ENCODE data around the gene EPHB2.

Gene EPHB2

GRCh38 chr1:22967833-22968232 lies 257.2 kb downstream of the EPHB2 start:
- TF ChIP-seq CTCF (IDR thresholded peaks at IDR 0.05; ENCODE audit: poor library complexity, severe bottlenecking): no peak
- peaks cover 5% of the 10 kb centered on the region for H3K4me1 ChIP-seq (ENCODE audit: insufficient read depth, poor library complexity, severe bottlenecking)
- H3K9me3 ChIP-seq (ENCODE audit: severe bottlenecking): no peaks in the 10 kb centered on the region
- no peaks in the 10 kb centered on the region for H3K36me3 ChIP-seq (ENCODE audit: low read depth)
- H3K27ac ChIP-seq (ENCODE audit: poor library complexity, severe bottlenecking): no peak overlapping the region
- H3K4me3 ChIP-seq (ENCODE audit: severe bottlenecking): no peak overlapping the region
- peaks cover 3% of the 10 kb centered on the region for H3K27me3 ChIP-seq (ENCODE audit: insufficient read depth, poor library complexity, severe bottlenecking)
- no peak for DNase-seq (ENCODE audit: low spot score)
- no peak for ATAC-seq (ENCODE audit: low read depth)

GRCh38 chr1:22969304-22969709 lies 258.7 kb downstream of the EPHB2 start:
- DNase-seq (ENCODE audit: low spot score) (no peak), ATAC-seq (ENCODE audit: low read depth) (peak; percentile 77)
- Histone ChIP-seq H3K27ac (ENCODE audit: poor library complexity, severe bottlenecking) (no peak overlapping the region), H3K9me3 (ENCODE audit: severe bottlenecking) (no peaks in the 10 kb centered on the region), H3K4me3 (ENCODE audit: severe bottlenecking) (no peak overlapping the region), H3K4me1 (ENCODE audit: insufficient read depth, poor library complexity, severe bottlenecking) (peaks cover 5% of the 10 kb centered on the region), H3K36me3 (ENCODE audit: low read depth) (no peaks in the 10 kb centered on the region), H3K27me3 (ENCODE audit: insufficient read depth, poor library complexity, severe bottlenecking) (peaks cover 3% of the 10 kb centered on the region)
- TF ChIP-seq CTCF (IDR thresholded peaks at IDR 0.05; ENCODE audit: poor library complexity, severe bottlenecking): no peak

GRCh38 chr1:22970096-22970495 lies 259.5 kb downstream of the EPHB2 start:
- Histone ChIP-seq H3K27me3 (ENCODE audit: insufficient read depth, poor library complexity, severe bottlenecking) (peaks cover 3% of the 10 kb centered on the region), H3K27ac (ENCODE audit: poor library complexity, severe bottlenecking) (no peak overlapping the region), H3K9me3 (ENCODE audit: severe bottlenecking) (no peaks in the 10 kb centered on the region), H3K4me3 (ENCODE audit: severe bottlenecking) (no peak overlapping the region), H3K36me3 (ENCODE audit: low read depth) (no peaks in the 10 kb centered on the region), H3K4me1 (ENCODE audit: insufficient read depth, poor library complexity, severe bottlenecking) (peaks cover 5% of the 10 kb centered on the region)
- ATAC-seq (ENCODE audit: low read depth) (no peak), DNase-seq (ENCODE audit: low spot score) (no peak)
- no peak for TF ChIP-seq CTCF (IDR thresholded peaks at IDR 0.05; ENCODE audit: poor library complexity, severe bottlenecking)
